ENCODE data around the gene GTPBP4. TPM values are rescaled to one million over a fixed set of nuclear protein-coding genes. Genes with fewer than 3 reads are reported as not detected.

Gene GTPBP4
- 31.4 TPM for total RNA-seq

GRCh38 chr10:987870-988666 is at the start of gene GTPBP4:
Gene GTPBP4 (plus strand): TSS chr10:988434. CDS start chr10:988480, 46 bp downstream.
- DNase-seq (ENCODE audit: low spot score) (peak; percentile 100), ATAC-seq (peak; percentile 99)
- intact Hi-C loops (cut with DNase I), result no loop called here

GRCh38 chr10:938941-939678 is 49.1 kb upstream of the GTPBP4 start:
- no peak for ATAC-seq
- DNase-seq (ENCODE audit: low spot score), result no peak
- intact Hi-C loops (cut with DNase I), result no loop called here

- intact Hi-C loops (cut with DNase I), result no loop called here
- DNase-seq (ENCODE audit: low spot score), result no peak
- ATAC-seq, result no peak
Measured at GRCh38 chr10:943334-944033, 44.8 kb upstream of the GTPBP4 start.

- intact Hi-C loops (cut with DNase I), result no loop called here
- ATAC-seq, result peak; percentile 74
- DNase-seq (ENCODE audit: low spot score), result peak; percentile 67
Measured at GRCh38 chr10:944034-944831, 44.0 kb upstream of the GTPBP4 start.

- intact Hi-C loops (cut with DNase I), result no loop called here
- DNase-seq (ENCODE audit: low spot score) (no peak), ATAC-seq (no peak)
Measured at GRCh38 chr10:945778-946177, 42.5 kb upstream of the GTPBP4 start.

GRCh38 chr10:947051-947450 is 41.2 kb upstream of the GTPBP4 start:
- intact Hi-C loops (cut with DNase I), result no loop called here
- DNase-seq (ENCODE audit: low spot score), result no peak
- ATAC-seq, result no peak

- intact Hi-C loops (cut with DNase I), result no loop called here
- no peak for ATAC-seq
Measured at GRCh38 chr10:947881-948280, 40.4 kb upstream of the GTPBP4 start.

GRCh38 chr10:948347-948746 is 39.9 kb upstream of the GTPBP4 start:
- intact Hi-C loops (cut with DNase I), result no loop called here
- ATAC-seq (no peak), DNase-seq (ENCODE audit: low spot score) (no peak)

More at GRCh38 chr10:947881-948280, 40.4 kb upstream of the GTPBP4 start:
- DNase-seq (ENCODE audit: low spot score), result no peak

GRCh38 chr10:949446-949845 is 38.8 kb upstream of the GTPBP4 start:
- no peak for DNase-seq (ENCODE audit: low spot score)
- intact Hi-C loops (cut with DNase I), result no loop called here
- ATAC-seq, result no peak

GRCh38 chr10:953836-954235 is 34.4 kb upstream of the GTPBP4 start:
- no peak for DNase-seq (ENCODE audit: low spot score)
- intact Hi-C loops (cut with DNase I), result loop anchor here (2.0 kb wide), 1 partner anchor 59 kb away; no protein-coding TSS in a partner anchor
- no peak for ATAC-seq

- DNase-seq (ENCODE audit: low spot score) (no peak), ATAC-seq (no peak)
- intact Hi-C loops (cut with DNase I), result loop anchor here (2.0 kb wide), 1 partner anchor 58 kb away; no protein-coding TSS in a partner anchor
Measured at GRCh38 chr10:954396-954795, 33.8 kb upstream of the GTPBP4 start.

GRCh38 chr10:955127-955819 is 33.0 kb upstream of the GTPBP4 start:
- DNase-seq (ENCODE audit: low spot score) (no peak), ATAC-seq (no peak)
- intact Hi-C loops (cut with DNase I), result loop anchor here (2.0 kb wide), 1 partner anchor 58 kb away; no protein-coding TSS in a partner anchor

- intact Hi-C loops (cut with DNase I), result loop anchor here (2.0 kb wide), 1 partner anchor 57 kb away; no protein-coding TSS in a partner anchor
- no peak for ATAC-seq
- DNase-seq (ENCODE audit: low spot score), result no peak
Measured at GRCh38 chr10:955820-956217, 32.4 kb upstream of the GTPBP4 start.

- ATAC-seq, result no peak
- DNase-seq (ENCODE audit: low spot score), result no peak
- intact Hi-C loops (cut with DNase I), result no loop called here
Measured at GRCh38 chr10:958106-958505, 30.1 kb upstream of the GTPBP4 start.

- DNase-seq (ENCODE audit: low spot score) (no peak), ATAC-seq (no peak)
- intact Hi-C loops (cut with DNase I), result no loop called here
Measured at GRCh38 chr10:958856-959255, 29.4 kb upstream of the GTPBP4 start.

GRCh38 chr10:962342-962741 is 25.9 kb upstream of the GTPBP4 start:
- ATAC-seq (no peak), DNase-seq (ENCODE audit: low spot score) (no peak)
- intact Hi-C loops (cut with DNase I), result no loop called here

- intact Hi-C loops (cut with DNase I), result no loop called here
- ATAC-seq, result no peak
- no peak for DNase-seq (ENCODE audit: low spot score)
Measured at GRCh38 chr10:963186-963585, 25.0 kb upstream of the GTPBP4 start.

GRCh38 chr10:963655-964054 is 24.6 kb upstream of the GTPBP4 start:
- ATAC-seq (no peak), DNase-seq (ENCODE audit: low spot score) (no peak)
- intact Hi-C loops (cut with DNase I), result no loop called here
